Thyroid gland (tissue), 4 donors: Measurements from ENCODE around the gene RAD18. TPM values are rescaled to one million over a fixed set of nuclear protein-coding genes. Genes with fewer than 3 reads are reported as not detected.

Experiments used
- DNase-seq, 2 donors: peaks; one replicate each; pipeline ENCODE4 v3.0.0-alpha.2; 2019
- H3K27ac ChIP-seq, 3 donors: fragments of 200-600 bp; sonication (generic); 1 replicate in 2 of 3; 2 replicates in 1 of 3; pipeline ENCODE4 v1.5.1; 2016 to 2019; ENCODE audit warnings: mild to moderate bottlenecking in 1 of 3, moderate library complexity in 1 of 3
- H3K27me3 ChIP-seq: fragments of 200-600 bp; sonication (generic); one replicate; pipeline ENCODE4 v1.5.1; 2019
- H3K36me3 ChIP-seq, 2 donors: fragments of 200-600 bp; sonication (generic); one replicate each; pipeline ENCODE4 v1.5.1; 2016 to 2019
- H3K4me1 ChIP-seq, 2 donors: fragments of 200-600 bp; sonication (generic); one replicate each; pipeline ENCODE4 v1.5.1; 2017 to 2019
- H3K4me3 ChIP-seq, 3 donors: fragments of 200-600 bp; sonication (generic); replicated peaks in 1 of 3; 1 replicate in 2 of 3; 2 replicates in 1 of 3; pipeline ENCODE4 v1.5.1; 2016; ENCODE audit warnings: mild to moderate bottlenecking in 1 of 3
- H3K9me3 ChIP-seq: fragments of 200-600 bp; sonication (generic); one replicate; pipeline ENCODE4 v1.5.1; 2017
- POLR2A ChIP-seq, 2 donors: fragments of 450-650 bp; IDR thresholded peaks; one replicate each; pipeline ENCODE4 v1.6.1; 2017; ENCODE audit warnings: antibody characterized with exemption in 2 of 2, mild to moderate bottlenecking in 2 of 2, moderate library complexity in 1 of 2
- WGBS, 2 donors: methylation state at CpG; one replicate each; pipeline ENCODE4 v1.1.5; 2017; 5-methylcytosine and 5-hydroxymethylcytosine counted together
- intact Hi-C: fragments of 100-400 bp; cut with DNase I; formaldehyde crosslinking; loops from one replicate; pipeline ENCODE4 v1.15.1; 2023
- total RNA-seq, 4 donors: library from RNA; depleted of rRNA; stranded (reverse); fragments of >200 nt; gene quantifications; one replicate each; pipeline ENCODE4 v1.2.3, GENCODE V29; 2016
- TF ChIP-seq, protein P1 (sequence below), 6 experiments: fragments of 200-600 bp in 3 of 6; fragments of 450-650 bp in 3 of 6; sonication (generic) in 3 of 6; IDR thresholded peaks; one replicate each; pipeline ENCODE4 v1.5.1; 2016 to 2019; ENCODE audit warnings: antibody characterized with exemption in 6 of 6, mild to moderate bottlenecking in 2 of 6, inconsistent platforms in 1 of 6, moderate library complexity in 1 of 6

The RAD18 gene
- total RNA-seq, 4 donors from 2014 or later: 9.6 to 18.4 (median 10.5) TPM

DNA sequence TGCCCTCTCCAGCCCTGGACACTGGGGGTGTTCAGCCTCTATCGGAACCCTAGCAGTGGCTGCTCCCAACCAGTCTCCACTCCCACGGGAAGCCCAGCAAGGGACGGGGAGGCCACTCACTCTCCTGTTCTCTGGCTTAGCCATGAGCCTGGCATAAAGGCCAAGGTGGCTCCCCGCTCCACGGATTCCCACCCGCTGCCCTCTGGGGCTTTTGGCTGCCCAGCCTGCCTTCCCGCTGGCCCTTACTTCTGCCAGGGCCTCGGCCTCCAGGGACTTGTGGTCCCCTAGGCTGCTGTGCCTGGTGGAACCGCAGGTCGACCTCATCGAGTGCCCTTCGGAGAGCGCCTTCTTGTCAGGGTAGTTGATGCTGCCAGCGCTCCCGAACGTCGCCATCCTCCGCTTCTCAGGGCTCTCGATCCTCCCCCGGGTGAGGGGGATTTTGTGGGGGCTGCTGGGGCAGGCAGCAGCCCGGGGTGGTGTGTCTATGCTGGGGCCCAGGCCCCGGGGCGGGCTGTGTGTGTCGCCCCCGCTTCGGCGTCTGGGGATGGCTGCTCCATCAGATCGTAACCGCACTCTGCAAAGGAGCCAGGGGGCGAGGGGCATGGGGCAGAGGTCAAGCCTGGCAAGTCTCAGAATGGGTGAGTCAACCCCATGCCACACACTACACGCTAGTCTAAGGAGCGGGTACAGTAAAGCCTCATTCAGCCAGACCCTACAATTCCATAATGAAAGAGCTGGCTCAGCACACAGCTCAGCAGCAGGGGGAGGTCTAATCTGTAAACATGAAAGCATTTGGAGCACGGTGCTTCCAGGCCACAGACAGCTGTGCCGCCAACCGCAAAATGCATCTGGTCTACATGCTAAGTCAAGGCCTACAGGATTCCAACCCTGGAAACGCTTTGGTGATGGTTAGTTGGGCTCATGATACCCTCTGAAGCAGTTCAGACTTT, 27.3 kb upstream of the RAD18 start:
- no peak for TF ChIP-seq POLR2A (IDR thresholded peaks at IDR 0.05)
- TF ChIP-seq, protein P1, sequence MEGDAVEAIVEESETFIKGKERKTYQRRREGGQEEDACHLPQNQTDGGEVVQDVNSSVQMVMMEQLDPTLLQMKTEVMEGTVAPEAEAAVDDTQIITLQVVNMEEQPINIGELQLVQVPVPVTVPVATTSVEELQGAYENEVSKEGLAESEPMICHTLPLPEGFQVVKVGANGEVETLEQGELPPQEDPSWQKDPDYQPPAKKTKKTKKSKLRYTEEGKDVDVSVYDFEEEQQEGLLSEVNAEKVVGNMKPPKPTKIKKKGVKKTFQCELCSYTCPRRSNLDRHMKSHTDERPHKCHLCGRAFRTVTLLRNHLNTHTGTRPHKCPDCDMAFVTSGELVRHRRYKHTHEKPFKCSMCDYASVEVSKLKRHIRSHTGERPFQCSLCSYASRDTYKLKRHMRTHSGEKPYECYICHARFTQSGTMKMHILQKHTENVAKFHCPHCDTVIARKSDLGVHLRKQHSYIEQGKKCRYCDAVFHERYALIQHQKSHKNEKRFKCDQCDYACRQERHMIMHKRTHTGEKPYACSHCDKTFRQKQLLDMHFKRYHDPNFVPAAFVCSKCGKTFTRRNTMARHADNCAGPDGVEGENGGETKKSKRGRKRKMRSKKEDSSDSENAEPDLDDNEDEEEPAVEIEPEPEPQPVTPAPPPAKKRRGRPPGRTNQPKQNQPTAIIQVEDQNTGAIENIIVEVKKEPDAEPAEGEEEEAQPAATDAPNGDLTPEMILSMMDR (IDR thresholded peaks at IDR 0.05): no peak
- H3K27ac ChIP-seq: no peak overlapping the region
- H3K4me3 ChIP-seq: no peak overlapping the region
- 92% methylated on average over 24 to 29 of the region's 36 CpGs for WGBS, 2 donors
- H3K36me3 ChIP-seq: no peaks in the 10 kb centered on the region
- DNase-seq: no peak
- intact Hi-C loops: no loop called here
- H3K4me1 ChIP-seq: no peaks in the 10 kb centered on the region
- no peaks in the 10 kb centered on the region for H3K9me3 ChIP-seq
- no peaks in the 10 kb centered on the region for H3K27me3 ChIP-seq

DNA sequence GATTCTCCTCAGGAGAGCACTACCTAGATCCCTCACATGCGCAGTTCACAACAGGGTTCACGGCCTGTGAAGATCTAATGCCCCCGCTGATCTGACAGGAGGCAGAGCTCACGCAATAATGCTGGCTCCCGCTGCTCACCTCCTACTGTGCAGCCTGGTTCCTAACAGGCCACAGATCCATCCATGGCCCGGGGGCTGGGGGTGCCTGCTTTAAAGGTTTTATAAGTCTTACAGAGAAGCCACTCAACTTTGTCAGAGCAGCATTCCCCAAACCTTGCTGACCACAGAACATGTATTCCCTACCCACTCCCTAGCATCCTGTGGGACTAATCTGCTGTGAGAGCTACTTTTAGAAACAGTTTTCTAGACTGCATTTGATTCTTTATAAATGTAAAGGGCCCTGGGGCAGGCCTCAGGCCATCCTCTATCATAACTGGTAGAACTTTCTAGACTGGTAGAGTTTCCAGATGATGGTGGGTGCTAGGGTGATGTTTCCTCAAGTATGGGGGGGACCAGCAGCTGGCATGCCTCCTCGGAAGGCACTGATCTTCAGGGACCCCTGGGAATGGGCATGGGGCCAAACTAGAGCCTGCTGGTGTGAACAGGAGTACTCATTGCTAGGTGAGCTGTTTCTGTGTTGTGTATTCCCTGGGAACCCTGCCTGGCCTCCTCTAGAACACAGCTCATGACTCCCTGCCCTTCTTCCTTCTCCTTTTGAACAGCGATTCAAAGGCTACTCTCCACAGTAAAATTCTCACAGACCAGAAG, 25.7 kb upstream of the RAD18 start:
- DNase-seq: no peak
- no peaks in the 10 kb centered on the region for H3K36me3 ChIP-seq
- no peak overlapping the region for H3K4me3 ChIP-seq
- H3K4me1 ChIP-seq: no peaks in the 10 kb centered on the region
- H3K9me3 ChIP-seq: no peaks in the 10 kb centered on the region
- H3K27me3 ChIP-seq: no peaks in the 10 kb centered on the region
- no peak for TF ChIP-seq POLR2A (IDR thresholded peaks at IDR 0.05)
- intact Hi-C loops: loop anchor here (5.0 kb wide), 1 partner anchor 83 kb away; no protein-coding TSS in a partner anchor
- no peak overlapping the region for H3K27ac ChIP-seq
- 85 to 91% methylated on average over 8 of the region's 8 CpGs for WGBS, 2 donors

DNA sequence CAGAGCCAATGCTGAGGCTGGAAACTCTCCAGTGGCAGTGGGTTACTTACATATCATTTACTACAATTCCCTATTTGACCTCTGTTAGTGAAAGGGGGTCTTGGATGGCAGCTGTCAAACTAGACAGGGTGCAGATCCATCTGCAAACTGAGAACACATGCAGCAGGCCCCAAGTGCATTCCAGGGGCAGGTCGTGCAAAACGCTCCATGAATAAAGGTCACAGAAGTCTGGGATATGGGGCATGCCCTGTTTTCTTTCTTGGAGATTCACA, 25.0 kb upstream of the RAD18 start:
- 57 to 67% methylated on average over 2 of the region's 2 CpGs for WGBS, 2 donors
- Histone ChIP-seq H3K4me1 (no peaks in the 10 kb centered on the region), H3K27ac (no peak overlapping the region), H3K36me3 (no peaks in the 10 kb centered on the region), H3K27me3 (no peaks in the 10 kb centered on the region), H3K9me3 (no peaks in the 10 kb centered on the region), H3K4me3 (no peak overlapping the region)
- intact Hi-C loops: loop anchor here (5.0 kb wide), 1 partner anchor 84 kb away; no protein-coding TSS in a partner anchor
- DNase-seq: no peak
- TF ChIP-seq, protein P1 (IDR thresholded peaks at IDR 0.05): no peak
- TF ChIP-seq POLR2A (IDR thresholded peaks at IDR 0.05): no peak

DNA sequence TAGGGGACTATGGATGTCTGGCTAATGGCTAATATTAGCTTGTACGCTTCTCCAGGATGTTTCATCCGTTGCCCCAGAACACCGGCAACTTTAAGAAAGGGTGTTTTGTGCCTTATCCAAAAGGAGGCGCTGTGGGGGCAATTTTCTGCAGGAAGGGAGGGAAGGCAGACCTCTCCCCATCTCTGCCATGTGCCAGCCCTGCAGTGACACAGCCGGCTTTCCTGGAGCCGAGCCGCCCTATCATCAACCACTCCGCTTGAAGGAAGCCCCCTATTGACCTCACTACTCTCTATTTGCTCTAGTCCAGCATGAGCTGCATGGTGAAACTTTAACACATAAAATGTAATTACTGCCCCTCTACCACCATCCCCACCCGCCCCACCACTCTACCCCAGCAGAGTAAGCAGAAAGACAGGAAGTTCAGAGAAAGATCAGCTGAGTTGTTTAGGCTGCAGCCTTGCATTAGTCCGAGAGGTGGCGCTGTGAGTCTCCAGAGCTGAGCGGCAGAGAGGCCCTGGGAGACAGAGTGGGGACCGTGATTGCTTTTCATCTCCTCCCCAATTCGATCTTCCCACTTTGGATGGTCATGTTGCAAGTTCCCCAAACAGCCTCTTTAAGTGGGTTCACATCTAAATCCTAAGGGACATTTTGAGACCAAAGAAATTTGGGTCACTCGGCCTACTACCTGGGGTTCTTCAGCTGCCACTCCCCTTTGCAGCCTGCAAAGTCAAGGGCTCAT, 24.5 kb upstream of the RAD18 start:
- H3K4me3 ChIP-seq: no peak overlapping the region
- no peaks in the 10 kb centered on the region for H3K9me3 ChIP-seq
- 33 to 44% methylated on average over 14 to 15 of the region's 15 CpGs for WGBS, 2 donors
- H3K36me3 ChIP-seq: no peaks in the 10 kb centered on the region
- no peak for TF ChIP-seq POLR2A (IDR thresholded peaks at IDR 0.05)
- TF ChIP-seq, protein P1 (IDR thresholded peaks at IDR 0.05): peak; percentile 21 to 83 (median 57)
- no peak overlapping the region for H3K27ac ChIP-seq
- intact Hi-C loops: loop anchor here (5.0 kb wide), 1 partner anchor 84 kb away; no protein-coding TSS in a partner anchor
- H3K4me1 ChIP-seq: no peaks in the 10 kb centered on the region
- no peaks in the 10 kb centered on the region for H3K27me3 ChIP-seq
- DNase-seq: peak; percentile 64 to 73

DNA sequence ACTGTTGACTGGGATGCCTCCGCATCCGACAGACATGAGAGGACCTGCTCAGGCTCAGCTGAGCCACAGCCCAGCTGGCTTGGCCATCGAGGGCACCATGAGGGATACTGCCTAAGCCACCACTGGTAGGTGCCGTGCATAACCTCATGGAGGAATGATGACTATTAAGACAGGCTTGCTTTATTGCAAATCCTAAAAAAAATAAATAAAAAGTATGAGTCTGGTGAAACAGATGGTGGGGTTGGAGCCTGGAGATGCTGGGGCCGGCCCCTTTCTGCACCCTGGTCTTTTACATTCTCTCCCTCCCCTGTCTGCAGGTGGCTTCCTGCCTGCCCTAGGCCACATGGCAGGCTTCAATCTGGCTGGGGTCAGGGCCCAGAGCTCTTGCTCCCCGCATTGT, 24.0 kb upstream of the RAD18 start:
- TF ChIP-seq, protein P1 (IDR thresholded peaks at IDR 0.05): no peak
- TF ChIP-seq POLR2A (IDR thresholded peaks at IDR 0.05): no peak
- Histone ChIP-seq H3K27me3 (no peaks in the 10 kb centered on the region), H3K27ac (no peak overlapping the region), H3K4me3 (no peak overlapping the region), H3K36me3 (no peaks in the 10 kb centered on the region), H3K9me3 (no peaks in the 10 kb centered on the region), H3K4me1 (no peaks in the 10 kb centered on the region)
- 77 to 78% methylated on average over 6 of the region's 6 CpGs for WGBS, 2 donors
- no peak for DNase-seq
- intact Hi-C loops: loop anchor here (5.0 kb wide), 1 partner anchor 85 kb away; no protein-coding TSS in a partner anchor
